ENCODE results near the gene ADARB1. TPM values are rescaled to one million over a fixed set of nuclear protein-coding genes. Genes with fewer than 3 reads are reported as not detected.

Gene ADARB1
- total and polyA plus RNA-seq, 2 of the 8 experiments (the other 6 are each of a cell fraction or from before 2014, with no cell fraction given): 4.7 to 14.9 TPM

DNA sequence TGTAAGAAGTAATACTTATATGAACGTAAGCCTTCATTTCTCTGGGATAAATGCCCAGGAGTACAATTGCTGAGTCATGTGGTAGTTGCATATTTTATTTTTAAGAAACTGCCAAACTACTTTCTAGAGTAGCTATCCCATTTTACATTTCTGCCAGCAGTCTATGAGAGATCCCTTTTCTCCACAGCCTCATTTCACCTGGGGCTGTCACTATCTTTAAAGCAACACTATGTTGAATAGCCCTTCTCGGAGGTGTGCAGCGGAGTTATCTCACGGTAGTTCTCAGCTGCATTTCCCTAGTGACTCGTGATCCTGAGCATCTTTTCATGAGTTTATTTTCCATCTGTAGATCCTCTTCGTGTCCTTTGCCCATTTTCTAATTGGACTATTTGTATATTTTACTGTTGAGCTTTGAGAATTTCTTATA, 93.4 kb downstream of the ADARB1 start:
- H2AFZ ChIP-seq (ENCODE audit: low read length): no peak overlapping the region
- H3K23me2 ChIP-seq (ENCODE audit: low read depth, low read length): no peaks in the 10 kb centered on the region
- H3K4ac ChIP-seq (replicated peaks; ENCODE audit: insufficient read length, low read depth, low read length): no peak overlapping the region
- no peak overlapping the region for H3K9ac ChIP-seq (replicated peaks in 1 of 4; ENCODE audit: extremely low read depth in 1 of 4, low read depth in 3 of 4, low read length in 3 of 4)
- H2BK5ac ChIP-seq (ENCODE audit: low read depth, low read length): no peak overlapping the region
- no peaks in the 10 kb centered on the region for H3K27me3 ChIP-seq (replicated peaks in 1 of 4; ENCODE audit: control insufficient read depth in 3 of 4, extremely low read depth in 1 of 4, insufficient read depth in 3 of 4, low read length in 3 of 4)
- no peak overlapping the region for H3K23ac ChIP-seq (ENCODE audit: insufficient read length)
- no peak overlapping the region for H4K91ac ChIP-seq (replicated peaks; ENCODE audit: insufficient read length, low read length)
- FAIRE-seq: no peak
- ChIA-PET CTCF (ENCODE audit: partially characterized antibody) (interaction anchor here (0.7 to 11.5 kb wide), 3 partner anchors 29 to 403 kb away, joined by 3 to 107 read pairs (median 3); no protein-coding TSS in a partner anchor), POLR2A (ENCODE audit: partially characterized antibody) (interaction anchor here (1.2 kb wide), 1 partner anchor 161 kb away, joined by 3 read pairs; no protein-coding TSS in a partner anchor)
- H2AK5ac ChIP-seq (ENCODE audit: low read depth, low read length): no peak overlapping the region
- H2BK120ac ChIP-seq (replicated peaks; ENCODE audit: low read depth, low read length): no peak overlapping the region
- H4K8ac ChIP-seq (ENCODE audit: extremely low read depth, insufficient read depth, low read length): no peak overlapping the region
- H3K4me3 ChIP-seq (ENCODE audit: extremely low read depth in 1 of 4, insufficient read depth in 2 of 4, low read depth in 3 of 4, low read length in 4 of 4): no peak overlapping the region
- no peak overlapping the region for H3K18ac ChIP-seq (ENCODE audit: extremely low read depth, low read length)
- H2BK12ac ChIP-seq (ENCODE audit: low read depth, low read length): no peak overlapping the region
- H3K56ac ChIP-seq (replicated peaks; ENCODE audit: insufficient read length, low read depth, low read length): no peak overlapping the region
- DNase-seq (ENCODE audit: low read depth in 1 of 2, low spot score in 2 of 2): no peak
- H4K20me1 ChIP-seq (replicated peaks in 1 of 2; ENCODE audit: control insufficient read depth in 1 of 2, insufficient read depth in 2 of 2, low read length in 2 of 2): no peaks in the 10 kb centered on the region
- no peak overlapping the region for H2BK15ac ChIP-seq (ENCODE audit: low read length)
- no peak overlapping the region for H3K27ac ChIP-seq (ENCODE audit: low read depth, low read length)
- H3K79me2 ChIP-seq (ENCODE audit: control insufficient read depth in 1 of 2, insufficient read depth in 2 of 2, low read length in 2 of 2): no peaks in the 10 kb centered on the region
- H4K5ac ChIP-seq (ENCODE audit: insufficient read length, low read depth, low read length): no peak overlapping the region
- H2BK20ac ChIP-seq (ENCODE audit: low read length): no peak overlapping the region
- no peak overlapping the region for H3K4me2 ChIP-seq (ENCODE audit: insufficient read depth in 1 of 2, low read depth in 2 of 2, low read length in 2 of 2)
- H3K9me3 ChIP-seq (ENCODE audit: insufficient read depth in 2 of 2, low read depth in 1 of 2, low read length in 1 of 2): no peaks in the 10 kb centered on the region
- 90% methylated on average over 6 of the region's 6 CpGs; no CpG with 5 or more reads in 1 of the 2 experiments for whole genome bisulfite sequencing, 2 experiments (ENCODE audit: extremely low coverage in 1 of 2, insufficient coverage in 1 of 2, insufficient read length in 1 of 2, insufficient replicate concordance in 2 of 2, low coverage in 1 of 2, low lambda C conversion rate in 2 of 2, missing lambda C conversion rate in 1 of 2)
- H3K14ac ChIP-seq (ENCODE audit: insufficient read length): no peak overlapping the region
- H3K79me1 ChIP-seq (ENCODE audit: low read depth, low read length): no peaks in the 10 kb centered on the region; the same call in 1 of the 2 replicates
- no peaks in the 10 kb centered on the region for H3K36me3 ChIP-seq (ENCODE audit: control insufficient read depth in 2 of 4, insufficient read depth in 4 of 4, low read length in 3 of 4)
- no peaks in the 10 kb centered on the region for H3K4me1 ChIP-seq (replicated peaks in 1 of 4; ENCODE audit: control insufficient read depth in 3 of 4, insufficient read depth in 4 of 4, low read length in 3 of 4)

Measured in H1 (cell line).